ENCODE results near the gene MOGAT2. TPM values are rescaled to one million over a fixed set of nuclear protein-coding genes. Genes with fewer than 3 reads are reported as not detected.
A peak's percentile ranks its signal among the peaks of the same experiment; 100 is the strongest.
"Not testable (repeated sequence)": the region's sequence is repeated elsewhere in the genome, so short reads cannot be mapped to it uniquely, and the experiment has no call there.

Gene MOGAT2
- total RNA-seq, 2 donors from 2014 or later: not detected

- Mint-ChIP-seq H3K9me3 (no peaks in the 10 kb centered on the region), H3K27ac (no peak overlapping the region), H3K36me3 (no peaks in the 10 kb centered on the region)
- no peak for ATAC-seq
- no peak for DNase-seq (ENCODE audit: low spot score in 2 of 2)
These were observed 19.7 kb downstream of the MOGAT2 start for GRCh38 chr11:75737314-75737713.

GRCh38 chr11:75740681-75741080 lies 23.0 kb downstream of the MOGAT2 start:
- Mint-ChIP-seq H3K27ac (no peak overlapping the region), H3K36me3 (no peaks in the 10 kb centered on the region), H3K9me3 (no peaks in the 10 kb centered on the region)
- DNase-seq (ENCODE audit: low spot score in 2 of 2) (no peak), ATAC-seq (no peak)

GRCh38 chr11:75743159-75743558 lies 25.5 kb downstream of the MOGAT2 start:
- DNase-seq (ENCODE audit: low spot score in 2 of 2); ATAC-seq; H3K27ac Mint-ChIP-seq; H3K36me3 Mint-ChIP-seq; H3K9me3 Mint-ChIP-seq: not testable (repeated sequence)

GRCh38 chr11:75743711-75744563 lies 26.3 kb downstream of the MOGAT2 start:
- H3K9me3 Mint-ChIP-seq: no peaks in the 10 kb centered on the region
- DNase-seq (ENCODE audit: low spot score in 2 of 2): no peak
- no peak overlapping the region for H3K27ac Mint-ChIP-seq
- no peak for ATAC-seq
- no peaks in the 10 kb centered on the region for H3K36me3 Mint-ChIP-seq

GRCh38 chr11:75745807-75746206 lies 28.2 kb downstream of the MOGAT2 start:
- no peak for DNase-seq (ENCODE audit: low spot score in 2 of 2)
- Mint-ChIP-seq H3K36me3 (no peaks in the 10 kb centered on the region), H3K9me3 (no peaks in the 10 kb centered on the region), H3K27ac (no peak overlapping the region)
- ATAC-seq: no peak

- not testable (repeated sequence) for H3K36me3 Mint-ChIP-seq; H3K27ac Mint-ChIP-seq; H3K9me3 Mint-ChIP-seq; ATAC-seq; DNase-seq (ENCODE audit: low spot score in 2 of 2)
These were observed 31.2 kb downstream of the MOGAT2 start for GRCh38 chr11:75748729-75749273.

GRCh38 chr11:75754933-75755332 lies 37.3 kb downstream of the MOGAT2 start:
- not testable (repeated sequence) for H3K27ac Mint-ChIP-seq; H3K36me3 Mint-ChIP-seq; DNase-seq (ENCODE audit: low spot score in 2 of 2); ATAC-seq; H3K9me3 Mint-ChIP-seq

GRCh38 chr11:75757651-75758050 lies 40.0 kb downstream of the MOGAT2 start:
- Mint-ChIP-seq H3K27ac (no peak overlapping the region), H3K9me3 (peaks cover 0 to 3% of the 10 kb centered on the region in 2 donors), H3K36me3 (no peaks in the 10 kb centered on the region)
- DNase-seq (ENCODE audit: low spot score in 2 of 2) (no peak), ATAC-seq (no peak)

GRCh38 chr11:75759832-75760231 lies 42.2 kb downstream of the MOGAT2 start:
- H3K9me3 Mint-ChIP-seq: peaks cover 0 to 3% of the 10 kb centered on the region in 2 donors
- ATAC-seq: no peak
- no peaks in the 10 kb centered on the region for H3K36me3 Mint-ChIP-seq
- H3K27ac Mint-ChIP-seq: no peak overlapping the region
- DNase-seq (ENCODE audit: low spot score in 2 of 2): no peak

- no peak overlapping the region for H3K27ac Mint-ChIP-seq
- H3K9me3 Mint-ChIP-seq: peaks cover 0 to 1% of the 10 kb centered on the region in 2 donors
- DNase-seq (ENCODE audit: low spot score in 2 of 2): no peak
These were observed 42.6 kb downstream of the MOGAT2 start for GRCh38 chr11:75760243-75760642.

GRCh38 chr11:75760710-75761493 lies 43.3 kb downstream of the MOGAT2 start:
- H3K9me3 Mint-ChIP-seq: no peaks in the 10 kb centered on the region
- DNase-seq (ENCODE audit: low spot score in 2 of 2) (peak in 1 of 2 donors; percentile 33), ATAC-seq (no peak)
- H3K27ac Mint-ChIP-seq: no peak overlapping the region
- no peaks in the 10 kb centered on the region for H3K36me3 Mint-ChIP-seq

More at GRCh38 chr11:75760243-75760642, 42.6 kb downstream of the MOGAT2 start:
- ATAC-seq: no peak
- H3K36me3 Mint-ChIP-seq: no peaks in the 10 kb centered on the region

GRCh38 chr11:75762158-75762557 lies 44.5 kb downstream of the MOGAT2 start:
- DNase-seq (ENCODE audit: low spot score in 2 of 2): peak in 1 of 2 donors; percentile 50
- H3K27ac Mint-ChIP-seq: no peak overlapping the region
- H3K9me3 Mint-ChIP-seq: no peaks in the 10 kb centered on the region
- H3K36me3 Mint-ChIP-seq: no peaks in the 10 kb centered on the region
- no peak for ATAC-seq

GRCh38 chr11:75762885-75763284 lies 45.2 kb downstream of the MOGAT2 start:
- Mint-ChIP-seq H3K36me3 (no peaks in the 10 kb centered on the region), H3K27ac (no peak overlapping the region), H3K9me3 (no peaks in the 10 kb centered on the region)
- DNase-seq (ENCODE audit: low spot score in 2 of 2) (peak in 1 of 2 donors; percentile 6), ATAC-seq (no peak)

GRCh38 chr11:75763846-75764245 lies 46.2 kb downstream of the MOGAT2 start:
- ATAC-seq: no peak
- Mint-ChIP-seq H3K27ac (no peak overlapping the region), H3K36me3 (no peaks in the 10 kb centered on the region), H3K9me3 (no peaks in the 10 kb centered on the region)
- peak in 1 of 2 donors; percentile 18 for DNase-seq (ENCODE audit: low spot score in 2 of 2)

- no peaks in the 10 kb centered on the region for H3K36me3 Mint-ChIP-seq
- ATAC-seq: no peak
- peak in 1 of 2 donors; percentile 47 for DNase-seq (ENCODE audit: low spot score in 2 of 2)
- no peaks in the 10 kb centered on the region for H3K9me3 Mint-ChIP-seq
- H3K27ac Mint-ChIP-seq: no peak overlapping the region
These were observed 47.5 kb downstream of the MOGAT2 start for GRCh38 chr11:75765116-75765515.

- Mint-ChIP-seq H3K9me3 (no peaks in the 10 kb centered on the region), H3K36me3 (no peaks in the 10 kb centered on the region), H3K27ac (no peak overlapping the region)
- DNase-seq (ENCODE audit: low spot score in 2 of 2): peak in 1 of 2 donors; percentile 35
- no peak for ATAC-seq
These were observed 49.0 kb downstream of the MOGAT2 start for GRCh38 chr11:75766443-75767227.

Data from activated naive CD4-positive, alpha-beta T cell treated with anti-CD3 and anti-CD28 coated beads, Interleukin-2, amount 50 U/mL, for 72 hours (primary cell).